CD14-positive monocyte (primary cell): ENCODE results near the gene PODN. TPM values are rescaled to one million over a fixed set of nuclear protein-coding genes. Genes with fewer than 3 reads are reported as not detected.

ENCODE experiments used
- DNase-seq, 3 donors: peaks; one replicate each; pipeline ENCODE4 v3.0.0-alpha.2; 2011 to 2022
- H2AFZ ChIP-seq: 2 replicates; pipeline ENCODE4 v1.6.0; 2012; ENCODE audit warnings: mild to moderate bottlenecking, low read depth, low read length, inconsistent platforms; ENCODE audit not compliant: insufficient read depth, poor library complexity, severe bottlenecking
- H3K27ac ChIP-seq, 2 donors: 1 replicate in 1 of 2; 2 replicates in 1 of 2; pipeline ENCODE4 v1.5.1; 2012 to 2013; ENCODE audit warnings: low read length in 2 of 2, control low read depth in 1 of 2, inconsistent platforms in 1 of 2, low read depth in 1 of 2, mild to moderate bottlenecking in 1 of 2
- H3K27me3 ChIP-seq, 2 donors: one replicate each; pipeline versions ENCODE4 v1.6.0 to v1.6.1; 2011 to 2013; ENCODE audit warnings: low read length in 2 of 2; ENCODE audit not compliant: control insufficient read depth in 2 of 2, insufficient read depth in 2 of 2
- H3K36me3 ChIP-seq, 2 donors: replicated peaks in 1 of 2; 1 replicate in 1 of 2; 2 replicates in 1 of 2; pipeline versions ENCODE4 v1.5.1 to v1.6.1; 2012 to 2013; ENCODE audit warnings: low read length in 2 of 2, control low read depth in 1 of 2, inconsistent platforms in 1 of 2, mild to moderate bottlenecking in 1 of 2; ENCODE audit not compliant: insufficient read depth in 2 of 2, control insufficient read depth in 1 of 2
- H3K4me1 ChIP-seq, 2 donors: 1 replicate in 1 of 2; 2 replicates in 1 of 2; pipeline versions ENCODE4 v1.5.1 to v1.6.1; 2012 to 2013; ENCODE audit warnings: low read length in 2 of 2, control low read depth in 1 of 2, inconsistent platforms in 1 of 2, mild to moderate bottlenecking in 1 of 2, moderate library complexity in 1 of 2; ENCODE audit not compliant: insufficient read depth in 2 of 2, control insufficient read depth in 1 of 2
- H3K4me2 ChIP-seq: replicated peaks from 2 replicates; pipeline ENCODE3; 2012; ENCODE audit warnings: low read length, moderate library complexity, mild to moderate bottlenecking; ENCODE audit not compliant: poor library complexity, severe bottlenecking; ENCODE audit errors: extremely low read depth
- H3K4me3 ChIP-seq, 3 experiments: fragments of 200-600 bp in 1 of 3; sonication (generic) in 1 of 3; replicated peaks in 1 of 3; 1 replicate in 2 of 3; 2 replicates in 1 of 3; pipeline ENCODE4 v1.5.1; 2011 to 2013; ENCODE audit warnings: low read length in 3 of 3, mild to moderate bottlenecking in 3 of 3, control low read depth in 2 of 3, low read depth in 2 of 3, inconsistent platforms in 1 of 3, moderate library complexity in 1 of 3
- H3K79me2 ChIP-seq: 2 replicates; pipeline ENCODE4 v1.6.0; 2012; ENCODE audit warnings: mild to moderate bottlenecking, control low read depth, inconsistent platforms, low read length, moderate library complexity; ENCODE audit not compliant: insufficient read depth
- H3K9ac ChIP-seq: 2 replicates; pipeline ENCODE4 v1.6.0; 2017; ENCODE audit warnings: low read length, mild to moderate bottlenecking; ENCODE audit not compliant: insufficient read depth, poor library complexity, severe bottlenecking
- H3K9me3 ChIP-seq, 2 donors: replicated peaks in 1 of 2; 1 replicate in 1 of 2; 2 replicates in 1 of 2; pipeline versions ENCODE4 v1.5.1 to v1.6.1; 2012 to 2013; ENCODE audit warnings: low read length in 2 of 2, control low read depth in 1 of 2; ENCODE audit not compliant: control insufficient read depth in 1 of 2, insufficient read depth in 1 of 2
- H4K20me1 ChIP-seq: 2 replicates; pipeline ENCODE4 v1.6.0; 2012; ENCODE audit warnings: mild to moderate bottlenecking, low read length, control low read depth, moderate library complexity; ENCODE audit not compliant: insufficient read depth
- H3K27ac Mint-ChIP-seq, 7 donors: one replicate each; pipeline ENCODE4 v1.8.0; 2020; ENCODE audit warnings: mild to moderate bottlenecking in 7 of 7, mixed read lengths in 7 of 7, moderate library complexity in 6 of 7, inconsistent platforms in 2 of 7
- H3K27me3 Mint-ChIP-seq, 3 donors: one replicate each; pipeline ENCODE4 v1.8.0; 2021 to 2022; ENCODE audit warnings: low read depth in 3 of 3, mild to moderate bottlenecking in 3 of 3, mixed read lengths in 3 of 3, moderate library complexity in 3 of 3, inconsistent platforms in 1 of 3
- H3K36me3 Mint-ChIP-seq, 2 donors: one replicate each; pipeline ENCODE4 v1.8.0; 2020; ENCODE audit warnings: mixed read lengths in 2 of 2, inconsistent platforms in 1 of 2, mild to moderate bottlenecking in 1 of 2
- H3K4me1 Mint-ChIP-seq: one replicate; pipeline ENCODE4 v1.8.0; 2020; ENCODE audit warnings: mild to moderate bottlenecking, mixed read lengths
- H3K4me3 Mint-ChIP-seq, 2 donors: one replicate each; pipeline ENCODE4 v1.8.0; 2020; ENCODE audit warnings: mild to moderate bottlenecking in 2 of 2, mixed read lengths in 2 of 2, moderate library complexity in 1 of 2
- H3K9me3 Mint-ChIP-seq, 7 donors: one replicate each; pipeline ENCODE4 v1.8.0; 2020 to 2022; ENCODE audit warnings: mixed read lengths in 7 of 7, mild to moderate bottlenecking in 6 of 7, moderate library complexity in 6 of 7, inconsistent platforms in 2 of 7
- WGBS: methylation state at CpG from one replicate; pipeline ENCODE4 v1.1.5; 2013; ENCODE audit warnings: missing lambda C conversion rate; ENCODE audit not compliant: insufficient coverage; 5-methylcytosine and 5-hydroxymethylcytosine counted together
- intact Hi-C, 2 donors: fragments of 100-400 bp; cut with micrococcal nuclease; formaldehyde crosslinking; loops; one replicate each; pipeline versions ENCODE4 v1.15.0 to v1.15.1; 2023
- polyA plus RNA-seq, 3 donors: library from polyadenylated mRNA; depleted of rRNA in 1 of 3; unstranded in 2 of 3; stranded (reverse) in 1 of 3; fragments of 300-500 nt in 2 of 3; fragments of >200 nt in 1 of 3; fragmentation: Illumina TruSeq in 2 of 3; gene quantifications; 1 replicate in 2 of 3; 2 replicates in 1 of 3; pipeline ENCODE4 v1.2.3, GENCODE V29; 2012 to 2021
- TF ChIP-seq, protein P1 (sequence below): fragments of 200-600 bp; IDR thresholded peaks from one replicate; pipeline ENCODE4 v1.8.0; 2022; ENCODE audit warnings: antibody characterized with exemption, mild to moderate bottlenecking

PODN gene
- polyA plus RNA-seq, 3 donors, result not detected

DNA sequence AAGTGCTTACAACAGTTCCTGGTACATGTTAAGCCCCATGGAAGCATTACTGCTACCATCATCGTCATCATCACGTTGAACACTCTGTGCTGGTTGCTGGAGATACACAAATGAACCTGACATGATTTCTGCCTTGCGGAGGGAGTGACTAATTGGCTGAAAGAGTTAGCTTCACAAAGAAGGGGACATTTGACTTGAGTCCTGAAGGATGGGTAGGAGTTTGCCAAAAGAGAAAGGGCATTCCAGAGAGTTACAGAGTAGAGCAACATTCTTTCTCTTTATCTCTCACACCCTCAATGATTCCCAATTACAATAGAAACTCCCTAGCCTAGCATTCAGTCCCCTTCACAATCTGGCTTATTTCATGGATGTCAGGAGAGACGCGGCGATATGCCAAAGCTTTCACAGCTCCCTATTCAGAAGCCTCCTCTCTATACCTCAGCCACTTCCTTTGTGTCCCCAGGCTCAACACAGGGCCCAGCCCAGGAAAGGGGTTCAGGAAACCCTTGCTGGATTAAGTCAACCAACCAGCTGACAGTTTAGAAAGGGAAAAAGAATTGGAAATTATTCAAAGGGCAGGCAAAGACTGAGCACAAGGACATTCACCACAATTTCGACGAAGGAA is 42.4 kb downstream of the PODN start:
- Histone ChIP-seq H3K79me2 (no peaks in the 10 kb centered on the region), H3K27ac (no peak overlapping the region), H3K4me3 (no peak overlapping the region), H3K4me2 (no peak overlapping the region), H4K20me1 (no peaks in the 10 kb centered on the region), H3K36me3 (no peaks in the 10 kb centered on the region), H3K27me3 (no peaks in the 10 kb centered on the region), H3K9ac (no peak overlapping the region), H3K9me3 (peaks cover 25 to 29% of the 10 kb centered on the region in 2 donors), H2AFZ (no peak overlapping the region), H3K4me1 (peaks cover 4 to 6% of the 10 kb centered on the region in 2 donors)
- Mint-ChIP-seq H3K36me3 (no peaks in the 10 kb centered on the region), H3K27ac (peak overlapping the region in 1 of 7 donors; percentile 24), H3K27me3 (peaks cover 3 to 13% (median 7%) of the 10 kb centered on the region in 3 donors), H3K4me3 (no peak overlapping the region), H3K9me3 (peaks cover 0 to 6% (median 0%) of the 10 kb centered on the region in 7 donors), H3K4me1 (peaks cover 5% of the 10 kb centered on the region)
- intact Hi-C loops, result no loop called here
- TF ChIP-seq, protein P1, sequence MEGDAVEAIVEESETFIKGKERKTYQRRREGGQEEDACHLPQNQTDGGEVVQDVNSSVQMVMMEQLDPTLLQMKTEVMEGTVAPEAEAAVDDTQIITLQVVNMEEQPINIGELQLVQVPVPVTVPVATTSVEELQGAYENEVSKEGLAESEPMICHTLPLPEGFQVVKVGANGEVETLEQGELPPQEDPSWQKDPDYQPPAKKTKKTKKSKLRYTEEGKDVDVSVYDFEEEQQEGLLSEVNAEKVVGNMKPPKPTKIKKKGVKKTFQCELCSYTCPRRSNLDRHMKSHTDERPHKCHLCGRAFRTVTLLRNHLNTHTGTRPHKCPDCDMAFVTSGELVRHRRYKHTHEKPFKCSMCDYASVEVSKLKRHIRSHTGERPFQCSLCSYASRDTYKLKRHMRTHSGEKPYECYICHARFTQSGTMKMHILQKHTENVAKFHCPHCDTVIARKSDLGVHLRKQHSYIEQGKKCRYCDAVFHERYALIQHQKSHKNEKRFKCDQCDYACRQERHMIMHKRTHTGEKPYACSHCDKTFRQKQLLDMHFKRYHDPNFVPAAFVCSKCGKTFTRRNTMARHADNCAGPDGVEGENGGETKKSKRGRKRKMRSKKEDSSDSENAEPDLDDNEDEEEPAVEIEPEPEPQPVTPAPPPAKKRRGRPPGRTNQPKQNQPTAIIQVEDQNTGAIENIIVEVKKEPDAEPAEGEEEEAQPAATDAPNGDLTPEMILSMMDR, result no peak
- WGBS, result 100% methylated on average over 3 of the region's 8 CpGs
- DNase-seq, result no peak

DNA sequence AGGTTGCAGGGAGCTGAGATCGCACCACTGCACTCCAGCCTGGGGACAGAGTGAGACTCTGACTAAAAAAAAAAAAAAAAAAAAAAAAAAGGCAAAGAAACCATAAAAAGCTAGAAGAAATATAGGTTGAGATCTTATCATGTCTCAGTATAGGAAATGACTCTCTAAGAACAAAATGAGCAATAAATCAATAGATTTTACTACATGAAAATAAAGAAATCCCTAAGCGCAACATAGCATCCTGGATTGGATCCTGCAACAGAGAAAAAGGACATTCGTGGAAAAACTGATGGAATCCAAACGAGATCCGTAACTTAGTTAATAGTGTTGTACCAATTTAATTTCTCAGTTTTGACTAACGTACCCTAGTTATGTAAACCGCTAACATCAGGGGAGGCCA is 45.1 kb downstream of the PODN start:
- Histone ChIP-seq H3K79me2 (no peaks in the 10 kb centered on the region), H3K4me2 (no peak overlapping the region), H3K4me1 (peaks cover 27 to 28% of the 10 kb centered on the region in 2 donors), H3K9me3 (peaks cover 0 to 2% of the 10 kb centered on the region in 2 donors), H4K20me1 (no peaks in the 10 kb centered on the region), H3K27ac (no peak overlapping the region), H3K4me3 (no peak overlapping the region), H3K27me3 (no peaks in the 10 kb centered on the region), H2AFZ (no peak overlapping the region), H3K9ac (no peak overlapping the region), H3K36me3 (no peaks in the 10 kb centered on the region)
- no peak overlapping the region for H3K27ac Mint-ChIP-seq
- H3K27me3 Mint-ChIP-seq, result peaks cover 4 to 15% (median 11%) of the 10 kb centered on the region in 3 donors
- no peak overlapping the region for H3K4me3 Mint-ChIP-seq
- H3K9me3 Mint-ChIP-seq, result peaks cover 0 to 6% (median under 1%) of the 10 kb centered on the region in 7 donors
- TF ChIP-seq, protein P1, result no peak
- H3K4me1 Mint-ChIP-seq, result peaks cover 27% of the 10 kb centered on the region
- no peak for DNase-seq
- intact Hi-C loops, result no loop called here
- 100% methylated on average over 1 of the region's 7 CpGs for WGBS
- no peaks in the 10 kb centered on the region for H3K36me3 Mint-ChIP-seq
